Keratinocyte (primary cell): ENCODE results near the gene MRO. TPM values are rescaled to one million over a fixed set of nuclear protein-coding genes. Genes with fewer than 3 reads are reported as not detected.
"Not testable (repeated sequence)": the region's sequence is repeated elsewhere in the genome, so short reads cannot be mapped to it uniquely, and the experiment has no call there.

Source experiments
- DNase-seq: peaks from one replicate; pipeline ENCODE4 v3.0.0-alpha.2; 2011; ENCODE audit warnings: low read depth, missing footprints, low spot score
- FAIRE-seq: peaks from 2 replicates; lab custom pipeline; 2011; peaks lifted over from hg19 to GRCh38; lab: Jason Lieb, UNC
- H2AFZ ChIP-seq: 2 replicates; pipeline ENCODE4 v1.6.0; 2012; ENCODE audit warnings: low read length, control low read depth, inconsistent platforms; ENCODE audit not compliant: control insufficient read depth
- H3K27ac ChIP-seq: 2 replicates; pipeline ENCODE4 v1.5.1; 2011; ENCODE audit warnings: low read length; ENCODE audit not compliant: control insufficient read depth, insufficient read depth
- H3K27me3 ChIP-seq: 3 replicates; pipeline ENCODE4 v1.6.0; 2011; ENCODE audit warnings: low read length; ENCODE audit not compliant: control insufficient read depth, insufficient read depth; ENCODE audit errors: extremely low read depth
- H3K36me3 ChIP-seq, 2 experiments: 2 replicates in 1 of 2; 3 replicates in 1 of 2; pipeline ENCODE4 v1.5.1; 2011; ENCODE audit warnings: low read length in 2 of 2, mild to moderate bottlenecking in 1 of 2; ENCODE audit not compliant: control insufficient read depth in 2 of 2, insufficient read depth in 2 of 2; ENCODE audit errors: extremely low read depth in 1 of 2
- H3K4me1 ChIP-seq: 3 replicates; pipeline ENCODE4 v1.5.1; 2011; ENCODE audit warnings: low read length; ENCODE audit not compliant: control insufficient read depth, insufficient read depth; ENCODE audit errors: extremely low read depth
- H3K4me2 ChIP-seq: 3 replicates; pipeline ENCODE4 v1.6.0; 2011; ENCODE audit warnings: low read depth, low read length; ENCODE audit not compliant: control insufficient read depth, insufficient read depth; ENCODE audit errors: extremely low read depth
- H3K4me3 ChIP-seq, 3 experiments: fragments of 200-600 bp in 1 of 3; sonication (generic) in 1 of 3; 2 replicates in 2 of 3; 3 replicates in 1 of 3; pipeline ENCODE4 v1.5.1; 2011 to 2016; ENCODE audit warnings: low read length in 3 of 3, mild to moderate bottlenecking in 3 of 3, control low read depth in 2 of 3, inconsistent platforms in 1 of 3, low read depth in 1 of 3, mixed read lengths in 1 of 3, mixed run types in 1 of 3, moderate library complexity in 1 of 3; ENCODE audit not compliant: control insufficient read depth in 2 of 3, insufficient read depth in 2 of 3; ENCODE audit errors: extremely low read depth in 1 of 3
- H3K79me2 ChIP-seq: 2 replicates; pipeline ENCODE4 v1.6.0; 2012; ENCODE audit warnings: low read length; ENCODE audit not compliant: control insufficient read depth, insufficient read depth
- H3K9ac ChIP-seq: 3 replicates; pipeline ENCODE4 v1.6.0; 2011; ENCODE audit warnings: low read length; ENCODE audit not compliant: control insufficient read depth, insufficient read depth; ENCODE audit errors: extremely low read depth
- H3K9me1 ChIP-seq: 3 replicates; pipeline ENCODE4 v1.6.0; 2011; ENCODE audit warnings: low read length; ENCODE audit not compliant: control insufficient read depth, insufficient read depth; ENCODE audit errors: extremely low read depth
- H3K9me3 ChIP-seq: 2 replicates; pipeline ENCODE4 v1.5.1; 2012; ENCODE audit warnings: low read depth, low read length; ENCODE audit not compliant: control insufficient read depth
- H4K20me1 ChIP-seq: 3 replicates; pipeline ENCODE4 v1.6.0; 2011; ENCODE audit warnings: low read length; ENCODE audit not compliant: control insufficient read depth, insufficient read depth; ENCODE audit errors: extremely low read depth
- EZH2 ChIP-seq: IDR thresholded peaks from one replicate; pipeline ENCODE4 v1.6.1; 2012; ENCODE audit warnings: inconsistent platforms, mild to moderate bottlenecking, low read length, moderate library complexity
- dilution Hi-C: fragments of 300-500 bp; cut with MboI; formaldehyde crosslinking; loops from one replicate; pipeline ENCODE4 v1.7.0; 2020; ENCODE audit warnings: low sequenced_read_pairs; ENCODE audit not compliant: extremely low pct_ligation_motif_present
- polyA plus RNA-seq, 5 experiments: library from polyadenylated mRNA; depleted of rRNA in 3 of 5; stranded (reverse) in 3 of 5; stranded (forward) in 1 of 5; unstranded in 1 of 5; fragments of >200 nt; gene quantifications; 1 replicate in 1 of 5; 2 replicates in 3 of 5; 3 replicates in 1 of 5; pipeline versions ENCODE4 v1.2.1 to v1.2.3, GENCODE V29; 2011 to 2012; ENCODE audit warnings: missing spikeins in 2 of 5, low read depth in 1 of 5, low replicate concordance in 1 of 5
- TF ChIP-seq, protein P1 (sequence below), 3 experiments: IDR thresholded peaks in 1 of 3; conservative IDR thresholded peaks in 1 of 3; optimal IDR thresholded peaks in 1 of 3; 2 replicates in 2 of 3; 3 replicates in 1 of 3; pipeline versions ENCODE3 to v1.5.1; 2011; ENCODE audit warnings: low read length in 3 of 3, mild to moderate bottlenecking in 3 of 3, moderate library complexity in 2 of 3, control low read depth in 1 of 3, inconsistent platforms in 1 of 3; ENCODE audit not compliant: insufficient read depth in 2 of 3; ENCODE audit errors: extremely low read depth in 1 of 3

The MRO gene
- polyA plus RNA-seq, 1 donor (not counting 4 experiments of a cell fraction or from before 2014, with no cell fraction given), result not detected

DNA sequence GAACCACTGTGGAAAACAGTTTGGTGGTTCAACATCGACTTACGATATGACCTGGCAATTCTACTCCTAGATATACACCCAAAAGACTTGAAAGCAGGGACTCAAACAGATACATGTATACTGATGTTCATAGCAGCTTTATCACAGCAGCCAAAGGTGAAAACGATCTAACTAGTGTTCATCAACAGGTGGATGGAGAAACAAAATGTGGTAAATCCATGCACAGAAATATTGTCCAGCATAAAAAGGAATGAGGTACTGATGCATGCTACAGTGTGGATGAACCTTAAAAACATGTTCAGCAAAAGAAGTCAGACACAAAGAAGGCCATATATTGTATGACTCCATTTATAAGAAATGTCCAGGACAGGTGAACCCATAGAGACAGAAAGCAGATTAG is 36.3 kb downstream of the MRO start:
- no peak overlapping the region for H3K4me2 ChIP-seq
- H3K36me3 ChIP-seq, result no peaks in the 10 kb centered on the region
- dilution Hi-C loops, result no loop called here

DNA sequence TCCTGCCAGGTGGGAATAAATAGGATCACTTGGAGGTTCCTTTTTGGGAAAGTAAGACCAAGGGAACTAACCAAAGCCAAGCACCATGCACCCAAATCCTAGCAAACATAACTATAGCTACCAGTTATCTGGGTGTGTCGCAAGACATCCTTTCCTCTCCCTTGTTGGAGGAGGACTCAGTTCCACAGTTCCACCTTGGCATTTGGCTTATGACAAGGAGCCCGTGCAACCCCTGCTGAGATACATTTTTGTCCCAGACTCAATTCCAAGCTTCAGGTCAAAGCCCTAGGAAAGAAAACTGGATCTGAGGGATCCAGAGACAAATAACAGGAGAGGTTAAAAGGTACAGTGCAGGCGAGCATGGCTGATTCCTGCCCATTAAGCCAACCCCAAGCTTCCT is 40.8 kb downstream of the MRO start:
- H3K9me3 ChIP-seq, dilution Hi-C loops, H3K27ac ChIP-seq, H3K79me2 ChIP-seq, H3K4me2 ChIP-seq, H4K20me1 ChIP-seq, H3K4me3 ChIP-seq, FAIRE-seq, H3K9ac ChIP-seq, H3K36me3 ChIP-seq, H2AFZ ChIP-seq, H3K27me3 ChIP-seq, H3K4me1 ChIP-seq, DNase-seq, H3K9me1 ChIP-seq: not testable (repeated sequence)

More for the DNA sequence above, 36.3 kb downstream of the MRO start:
- Histone ChIP-seq H3K27me3 (no peaks in the 10 kb centered on the region), H3K27ac (no peak overlapping the region), H3K9me3 (no peaks in the 10 kb centered on the region), H3K4me3 (no peak overlapping the region), H4K20me1 (no peaks in the 10 kb centered on the region), H3K4me1 (no peaks in the 10 kb centered on the region), H3K9me1 (no peaks in the 10 kb centered on the region), H2AFZ (no peak overlapping the region), H3K9ac (no peak overlapping the region), H3K79me2 (no peaks in the 10 kb centered on the region)
- FAIRE-seq (no peak), DNase-seq (no peak)
- TF ChIP-seq, protein P1, sequence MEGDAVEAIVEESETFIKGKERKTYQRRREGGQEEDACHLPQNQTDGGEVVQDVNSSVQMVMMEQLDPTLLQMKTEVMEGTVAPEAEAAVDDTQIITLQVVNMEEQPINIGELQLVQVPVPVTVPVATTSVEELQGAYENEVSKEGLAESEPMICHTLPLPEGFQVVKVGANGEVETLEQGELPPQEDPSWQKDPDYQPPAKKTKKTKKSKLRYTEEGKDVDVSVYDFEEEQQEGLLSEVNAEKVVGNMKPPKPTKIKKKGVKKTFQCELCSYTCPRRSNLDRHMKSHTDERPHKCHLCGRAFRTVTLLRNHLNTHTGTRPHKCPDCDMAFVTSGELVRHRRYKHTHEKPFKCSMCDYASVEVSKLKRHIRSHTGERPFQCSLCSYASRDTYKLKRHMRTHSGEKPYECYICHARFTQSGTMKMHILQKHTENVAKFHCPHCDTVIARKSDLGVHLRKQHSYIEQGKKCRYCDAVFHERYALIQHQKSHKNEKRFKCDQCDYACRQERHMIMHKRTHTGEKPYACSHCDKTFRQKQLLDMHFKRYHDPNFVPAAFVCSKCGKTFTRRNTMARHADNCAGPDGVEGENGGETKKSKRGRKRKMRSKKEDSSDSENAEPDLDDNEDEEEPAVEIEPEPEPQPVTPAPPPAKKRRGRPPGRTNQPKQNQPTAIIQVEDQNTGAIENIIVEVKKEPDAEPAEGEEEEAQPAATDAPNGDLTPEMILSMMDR (optimal IDR thresholded peaks at IDR 0.05 in 1 of 3, IDR thresholded peaks at IDR 0.05 in 1 of 3, conservative IDR thresholded peaks at IDR 0.05 in 1 of 3; ENCODE audit: extremely low read depth in 1 of 3, insufficient read depth in 2 of 3, low read length in 3 of 3), result no peak
- no peak for TF ChIP-seq EZH2

DNA sequence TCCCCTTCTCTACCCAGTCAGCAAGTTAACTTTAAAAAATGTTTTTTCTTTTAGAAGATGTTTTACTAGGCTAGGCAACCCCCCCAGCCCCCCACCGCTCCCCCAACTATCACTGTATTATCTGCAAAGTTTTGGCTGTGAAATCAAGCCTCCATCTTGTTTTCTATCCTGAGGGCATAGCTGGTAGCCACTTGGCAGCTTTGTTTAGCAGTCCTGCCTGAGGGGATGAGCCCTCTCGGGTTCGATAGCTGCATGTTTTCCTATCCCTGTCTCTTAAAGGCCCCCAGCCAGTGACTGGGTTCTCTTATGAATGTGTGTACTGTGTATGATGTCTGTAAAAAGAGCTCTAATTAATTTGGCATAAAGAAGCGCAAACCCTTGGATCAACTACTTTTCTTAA is 43.4 kb downstream of the MRO start:
- H3K9me3 ChIP-seq, result no peaks in the 10 kb centered on the region
- dilution Hi-C loops, result no loop called here
- no peaks in the 10 kb centered on the region for H3K27me3 ChIP-seq

More for the DNA sequence above, 43.4 kb downstream of the MRO start:
- no peak for TF ChIP-seq EZH2
- TF ChIP-seq, protein P1 (optimal IDR thresholded peaks at IDR 0.05 in 1 of 3, IDR thresholded peaks at IDR 0.05 in 1 of 3, conservative IDR thresholded peaks at IDR 0.05 in 1 of 3; ENCODE audit: extremely low read depth in 1 of 3, insufficient read depth in 2 of 3, low read length in 3 of 3), result no peak
- no peak for FAIRE-seq
- Histone ChIP-seq H3K79me2 (no peaks in the 10 kb centered on the region), H3K36me3 (no peaks in the 10 kb centered on the region), H3K4me3 (no peak overlapping the region), H2AFZ (no peak overlapping the region), H4K20me1 (no peaks in the 10 kb centered on the region), H3K4me1 (no peaks in the 10 kb centered on the region), H3K9ac (no peak overlapping the region), H3K27ac (no peak overlapping the region), H3K9me1 (no peaks in the 10 kb centered on the region), H3K4me2 (no peak overlapping the region)
- no peak for DNase-seq
